HepG2 (cell line): ENCODE data around the gene GPA33. TPM values are rescaled to one million over a fixed set of nuclear protein-coding genes. Genes with fewer than 3 reads are reported as not detected.

ENCODE experiments used
- ARNTL ChIP-seq: sonication (generic); formaldehyde crosslinking; IDR thresholded peaks from 2 replicates; pipeline ENCODE4 v1.4.0; 2020; ENCODE audit warnings: mild to moderate bottlenecking, missing genetic modification reagents
- DDIT3 ChIP-seq: sonication (generic); formaldehyde crosslinking; IDR thresholded peaks from 2 replicates; pipeline ENCODE4 v1.4.0; 2020; ENCODE audit warnings: mild to moderate bottlenecking, missing genetic modification reagents
- FOXM1 ChIP-seq: sonication (generic); formaldehyde crosslinking; IDR thresholded peaks from 2 replicates; pipeline ENCODE4 v1.5.0; 2020; ENCODE audit warnings: missing genetic modification reagents
- KMT2A ChIP-seq: sonication (generic); formaldehyde crosslinking; IDR thresholded peaks from 2 replicates; pipeline ENCODE4 v1.4.0; 2020; ENCODE audit warnings: missing genetic modification reagents
- MLLT10 ChIP-seq: sonication (generic); formaldehyde crosslinking; IDR thresholded peaks from 2 replicates; pipeline ENCODE4 v1.4.0; 2020; ENCODE audit warnings: missing genetic modification reagents
- MXD4 ChIP-seq: IDR thresholded peaks from 2 replicates; pipeline ENCODE4 v1.6.1; 2016; ENCODE audit warnings: mild to moderate bottlenecking, missing biosample characterization, missing genetic modification reagents
- PPARG ChIP-seq: conservative IDR thresholded peaks from 2 replicates; pipeline ENCODE4 v1.6.1; 2016; ENCODE audit warnings: missing biosample characterization, missing genetic modification reagents
- PREB ChIP-seq: sonication (generic); formaldehyde crosslinking; IDR thresholded peaks from 2 replicates; pipeline ENCODE4 v1.4.0; 2020; ENCODE audit warnings: missing genetic modification reagents
- SMC3 ChIP-seq: IDR thresholded peaks from 2 replicates; pipeline ENCODE4 v1.6.1; 2011; ENCODE audit warnings: low read length, improper control_type of control experiment
- ZGPAT ChIP-seq: IDR thresholded peaks from 2 replicates; pipeline ENCODE4 v1.6.1; 2016; ENCODE audit warnings: mild to moderate bottlenecking
- ZNF460 ChIP-seq: sonication (generic); formaldehyde crosslinking; IDR thresholded peaks from 2 replicates; pipeline ENCODE4 v1.5.1; 2020; ENCODE audit warnings: missing genetic modification reagents, mild to moderate bottlenecking, borderline replicate concordance
- ZNF564 ChIP-seq: sonication (generic); formaldehyde crosslinking; IDR thresholded peaks from 2 replicates; pipeline ENCODE4 v1.8.1; 2023; ENCODE audit warnings: mild to moderate bottlenecking, missing genetic modification reagents
- ZNF670 ChIP-seq: sonication (generic); formaldehyde crosslinking; IDR thresholded peaks from 2 replicates; pipeline ENCODE4 v1.8.0; 2022; ENCODE audit warnings: mild to moderate bottlenecking, missing genetic modification reagents, borderline replicate concordance
- polyA plus RNA-seq, 8 experiments: library from polyadenylated mRNA; depleted of rRNA in 3 of 8; stranded (reverse) in 7 of 8; unstranded in 1 of 8; fragments of >200 nt; fragmentation: Illumina TruSeq in 4 of 8; extraction: Trizol in 4 of 8; gene quantifications; 2 replicates each; pipeline versions ENCODE4 v1.2.1 to v1.2.3, GENCODE V29; 2011 to 2016; ENCODE audit warnings: low read depth in 4 of 8, missing spikeins in 1 of 8, mixed read lengths in 1 of 8; ENCODE audit not compliant: insufficient read depth in 1 of 8
- total RNA-seq, 5 experiments: library from RNA; depleted of rRNA; stranded (reverse); fragments of >200 nt; fragmentation: Illumina TruSeq; extraction: Trizol; gene quantifications; 2 replicates each; pipeline ENCODE4 v1.2.3, GENCODE V29; 2016; ENCODE audit warnings: low read depth in 1 of 5
- TF ChIP-seq, protein P1 (sequence below): sonication (generic); formaldehyde crosslinking; IDR thresholded peaks from 2 replicates; pipeline ENCODE4 v1.5.1; 2020; ENCODE audit warnings: mild to moderate bottlenecking, missing genetic modification reagents
- TF ChIP-seq, protein P2 (sequence below): sonication (generic); formaldehyde crosslinking; IDR thresholded peaks from 2 replicates; pipeline ENCODE4 v1.5.0; 2020; ENCODE audit warnings: mild to moderate bottlenecking, missing genetic modification reagents
- TF ChIP-seq, protein P3 (sequence below): sonication (generic); formaldehyde crosslinking; IDR thresholded peaks from 2 replicates; pipeline ENCODE4 v1.4.0; 2020; ENCODE audit warnings: missing genetic modification reagents

Gene GPA33
- total and polyA plus RNA-seq, 2 of the 13 experiments (the other 11 are each of a cell fraction or from before 2014, with no cell fraction given), result not detected

GRCh38 chr1:167066333-167067122, 23.6 kb downstream of the GPA33 start (continued):
- TF ChIP-seq, protein P1, sequence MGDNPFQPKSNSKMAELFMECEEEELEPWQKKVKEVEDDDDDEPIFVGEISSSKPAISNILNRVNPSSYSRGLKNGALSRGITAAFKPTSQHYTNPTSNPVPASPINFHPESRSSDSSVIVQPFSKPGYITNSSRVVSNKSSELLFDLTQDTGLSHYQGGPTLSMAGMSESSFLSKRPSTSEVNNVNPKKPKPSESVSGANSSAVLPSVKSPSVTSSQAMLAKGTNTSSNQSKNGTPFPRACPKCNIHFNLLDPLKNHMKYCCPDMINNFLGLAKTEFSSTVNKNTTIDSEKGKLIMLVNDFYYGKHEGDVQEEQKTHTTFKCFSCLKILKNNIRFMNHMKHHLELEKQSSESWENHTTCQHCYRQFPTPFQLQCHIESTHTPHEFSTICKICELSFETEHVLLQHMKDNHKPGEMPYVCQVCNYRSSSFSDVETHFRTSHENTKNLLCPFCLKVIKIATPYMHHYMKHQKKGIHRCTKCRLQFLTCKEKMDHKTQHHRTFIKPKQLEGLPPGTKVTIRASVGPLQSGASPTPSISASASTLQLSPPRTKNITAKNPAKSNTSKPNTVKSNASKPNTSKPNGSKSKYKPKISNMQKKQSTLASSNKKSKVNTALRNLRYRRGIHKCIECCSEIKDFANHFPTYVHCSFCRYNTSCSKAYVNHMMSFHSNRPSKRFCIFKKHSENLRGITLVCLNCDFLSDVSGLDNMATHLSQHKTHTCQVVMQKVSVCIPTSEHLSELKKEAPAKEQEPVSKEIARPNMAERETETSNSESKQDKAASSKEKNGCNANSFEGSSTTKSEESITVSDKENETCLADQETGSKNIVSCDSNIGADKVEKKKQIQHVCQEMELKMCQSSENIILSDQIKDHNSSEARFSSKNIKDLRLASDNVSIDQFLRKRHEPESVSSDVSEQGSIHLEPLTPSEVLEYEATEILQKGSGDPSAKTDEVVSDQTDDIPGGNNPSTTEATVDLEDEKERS (CRISPR knock-in tag), result no peak
- TF ChIP-seq ZNF460 (CRISPR knock-in tag) (no peak), ARNTL (CRISPR knock-in tag) (no peak), ZNF670 (CRISPR knock-in tag) (0 out of 2 replicates have a peak, but pooled peaks have one; percentile 26), DDIT3 (CRISPR knock-in tag) (no peak), PPARG (CRISPR knock-in tag) (peak; percentile 51; the same call in 1 of the 2 replicates), MLLT10 (CRISPR knock-in tag) (no peak), ZNF564 (CRISPR knock-in tag) (no peak), FOXM1 (CRISPR knock-in tag) (no peak), KMT2A (CRISPR knock-in tag) (no peak), PREB (no peak), ZGPAT (CRISPR knock-in tag) (peak; percentile 57; the same call in 1 of the 2 replicates), MXD4 (CRISPR knock-in tag) (no peak), SMC3 (peak; percentile 63)
- TF ChIP-seq, protein P2, sequence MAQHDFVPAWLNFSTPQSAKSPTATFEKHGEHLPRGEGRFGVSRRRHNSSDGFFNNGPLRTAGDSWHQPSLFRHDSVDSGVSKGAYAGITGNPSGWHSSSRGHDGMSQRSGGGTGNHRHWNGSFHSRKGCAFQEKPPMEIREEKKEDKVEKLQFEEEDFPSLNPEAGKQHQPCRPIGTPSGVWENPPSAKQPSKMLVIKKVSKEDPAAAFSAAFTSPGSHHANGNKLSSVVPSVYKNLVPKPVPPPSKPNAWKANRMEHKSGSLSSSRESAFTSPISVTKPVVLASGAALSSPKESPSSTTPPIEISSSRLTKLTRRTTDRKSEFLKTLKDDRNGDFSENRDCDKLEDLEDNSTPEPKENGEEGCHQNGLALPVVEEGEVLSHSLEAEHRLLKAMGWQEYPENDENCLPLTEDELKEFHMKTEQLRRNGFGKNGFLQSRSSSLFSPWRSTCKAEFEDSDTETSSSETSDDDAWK, result no peak
- TF ChIP-seq, protein P3, sequence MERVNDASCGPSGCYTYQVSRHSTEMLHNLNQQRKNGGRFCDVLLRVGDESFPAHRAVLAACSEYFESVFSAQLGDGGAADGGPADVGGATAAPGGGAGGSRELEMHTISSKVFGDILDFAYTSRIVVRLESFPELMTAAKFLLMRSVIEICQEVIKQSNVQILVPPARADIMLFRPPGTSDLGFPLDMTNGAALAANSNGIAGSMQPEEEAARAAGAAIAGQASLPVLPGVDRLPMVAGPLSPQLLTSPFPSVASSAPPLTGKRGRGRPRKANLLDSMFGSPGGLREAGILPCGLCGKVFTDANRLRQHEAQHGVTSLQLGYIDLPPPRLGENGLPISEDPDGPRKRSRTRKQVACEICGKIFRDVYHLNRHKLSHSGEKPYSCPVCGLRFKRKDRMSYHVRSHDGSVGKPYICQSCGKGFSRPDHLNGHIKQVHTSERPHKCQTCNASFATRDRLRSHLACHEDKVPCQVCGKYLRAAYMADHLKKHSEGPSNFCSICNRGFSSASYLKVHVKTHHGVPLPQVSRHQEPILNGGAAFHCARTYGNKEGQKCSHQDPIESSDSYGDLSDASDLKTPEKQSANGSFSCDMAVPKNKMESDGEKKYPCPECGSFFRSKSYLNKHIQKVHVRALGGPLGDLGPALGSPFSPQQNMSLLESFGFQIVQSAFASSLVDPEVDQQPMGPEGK (CRISPR knock-in tag), result 0 out of 2 replicates have a peak, but pooled peaks have one; percentile 13
